HCT116 (cell line): ENCODE measurements around the gene NEO1.

Experiments
- CTCF ChIP-seq, 3 experiments: fragments of 200-600 bp in 1 of 3; sonication (generic) in 1 of 3; IDR thresholded peaks in 2 of 3; conservative IDR thresholded peaks in 1 of 3; 2 replicates each; pipeline ENCODE4 v1.5.1; 2012 to 2017; ENCODE audit warnings: low read depth in 2 of 3, low read length in 2 of 3, antibody characterized with exemption in 1 of 3, borderline replicate concordance in 1 of 3, control low read depth in 1 of 3, mild to moderate bottlenecking in 1 of 3, mixed read lengths in 1 of 3, mixed run types in 1 of 3, moderate library complexity in 1 of 3; ENCODE audit not compliant: insufficient read depth in 1 of 3
- MAX ChIP-seq: IDR thresholded peaks from 2 replicates; pipeline ENCODE4 v1.6.1; 2012
- POLR2A ChIP-seq: IDR thresholded peaks from 2 replicates; pipeline ENCODE4 v1.7.0; 2011; ENCODE audit warnings: borderline replicate concordance; ENCODE audit not compliant: insufficient read depth, insufficient read length; ENCODE audit errors: extremely low read depth

- TF ChIP-seq CTCF (IDR thresholded peaks at IDR 0.05 in 2 of 3, conservative IDR thresholded peaks at IDR 0.05 in 1 of 3; ENCODE audit: borderline replicate concordance in 1 of 3, insufficient read depth in 1 of 3, low read depth in 2 of 3, low read length in 2 of 3): no peak
- TF ChIP-seq MAX: no peak
- no peak for TF ChIP-seq POLR2A
Observed at GRCh38 chr15:73035221-73035620, 17.0 kb upstream of the NEO1 start.
